HG02970 (cell line): Measurements from ENCODE around the gene GDPD1.
A peak's percentile ranks its signal among the peaks of the same experiment; 100 is the strongest.
"Not testable (repeated sequence)": the region's sequence is repeated elsewhere in the genome, so short reads cannot be mapped to it uniquely, and the experiment has no call there.

Source experiments
- ATAC-seq: cut with Tn5 transposase; IDR thresholded peaks from one replicate; pipeline ENCODE4 v1.9.1; 2021; ENCODE audit warnings: mild to moderate bottlenecking, moderate library complexity, moderate number of reproducible peaks; ENCODE audit not compliant: unreplicated experiment, low FRiP score

Gene GDPD1

GRCh38 chr17:59238906-59239305 lies 18.6 kb downstream of the GDPD1 start:
- no peak for ATAC-seq

GRCh38 chr17:59244081-59244480 lies 23.8 kb downstream of the GDPD1 start:
- no peak for ATAC-seq

- ATAC-seq = no peak
Measured at GRCh38 chr17:59254742-59255141, 34.4 kb downstream of the GDPD1 start.

- no peak for ATAC-seq
Measured at GRCh38 chr17:59257101-59257500, 36.8 kb downstream of the GDPD1 start.

- no peak for ATAC-seq
Measured at GRCh38 chr17:59260722-59261121, 40.4 kb downstream of the GDPD1 start.

- no peak for ATAC-seq
Measured at GRCh38 chr17:59266745-59267144, 46.4 kb downstream of the GDPD1 start.

GRCh38 chr17:59267776-59268175 lies 47.5 kb downstream of the GDPD1 start:
- ATAC-seq = no peak

GRCh38 chr17:59275618-59276017 lies 55.3 kb downstream of the GDPD1 start:
- ATAC-seq = no peak

GRCh38 chr17:59277031-59277430 lies 56.7 kb downstream of the GDPD1 start:
- ATAC-seq = peak; percentile 58

- ATAC-seq = no peak
Measured at GRCh38 chr17:59278406-59278805, 58.1 kb downstream of the GDPD1 start.

GRCh38 chr17:59284317-59284716 lies 64.0 kb downstream of the GDPD1 start:
- no peak for ATAC-seq

- no peak for ATAC-seq
Measured at GRCh38 chr17:59287452-59287851, 67.1 kb downstream of the GDPD1 start.

- no peak for ATAC-seq
Measured at GRCh38 chr17:59287891-59288290, 67.6 kb downstream of the GDPD1 start.

GRCh38 chr17:59289981-59290301 lies 69.6 kb downstream of the GDPD1 start:
- no peak for ATAC-seq

- ATAC-seq = not testable (repeated sequence)
Measured at GRCh38 chr17:59290302-59290998, 70.1 kb downstream of the GDPD1 start.

- ATAC-seq = no peak
Measured at GRCh38 chr17:59292174-59292523, 71.8 kb downstream of the GDPD1 start.

- no peak for ATAC-seq
Measured at GRCh38 chr17:59296190-59296589, 75.9 kb downstream of the GDPD1 start.

GRCh38 chr17:59298521-59298920 lies 78.2 kb downstream of the GDPD1 start:
- ATAC-seq = no peak

- no peak for ATAC-seq
Measured at GRCh38 chr17:59299400-59300092, 79.2 kb downstream of the GDPD1 start.

- ATAC-seq = no peak
Measured at GRCh38 chr17:59300941-59301340, 80.6 kb downstream of the GDPD1 start.

GRCh38 chr17:59304811-59305210 lies 84.5 kb downstream of the GDPD1 start:
- ATAC-seq = no peak

- no peak for ATAC-seq
Measured at GRCh38 chr17:59310263-59310920, 90.1 kb downstream of the GDPD1 start.
